Measurements from ENCODE around the gene TP53I11.

TP53I11 gene

GRCh38 chr11:44911029-44911814, 39.5 kb downstream of the TP53I11 start:
- peak; percentile 83 for DNase-seq

GRCh38 chr11:44910591-44910990, 40.1 kb downstream of the TP53I11 start:
- DNase-seq = no peak

- DNase-seq = no peak
Observed at GRCh38 chr11:44909557-44909956, 41.1 kb downstream of the TP53I11 start.

GRCh38 chr11:44906649-44907048, 44.0 kb downstream of the TP53I11 start:
- DNase-seq = no peak

DNA sequence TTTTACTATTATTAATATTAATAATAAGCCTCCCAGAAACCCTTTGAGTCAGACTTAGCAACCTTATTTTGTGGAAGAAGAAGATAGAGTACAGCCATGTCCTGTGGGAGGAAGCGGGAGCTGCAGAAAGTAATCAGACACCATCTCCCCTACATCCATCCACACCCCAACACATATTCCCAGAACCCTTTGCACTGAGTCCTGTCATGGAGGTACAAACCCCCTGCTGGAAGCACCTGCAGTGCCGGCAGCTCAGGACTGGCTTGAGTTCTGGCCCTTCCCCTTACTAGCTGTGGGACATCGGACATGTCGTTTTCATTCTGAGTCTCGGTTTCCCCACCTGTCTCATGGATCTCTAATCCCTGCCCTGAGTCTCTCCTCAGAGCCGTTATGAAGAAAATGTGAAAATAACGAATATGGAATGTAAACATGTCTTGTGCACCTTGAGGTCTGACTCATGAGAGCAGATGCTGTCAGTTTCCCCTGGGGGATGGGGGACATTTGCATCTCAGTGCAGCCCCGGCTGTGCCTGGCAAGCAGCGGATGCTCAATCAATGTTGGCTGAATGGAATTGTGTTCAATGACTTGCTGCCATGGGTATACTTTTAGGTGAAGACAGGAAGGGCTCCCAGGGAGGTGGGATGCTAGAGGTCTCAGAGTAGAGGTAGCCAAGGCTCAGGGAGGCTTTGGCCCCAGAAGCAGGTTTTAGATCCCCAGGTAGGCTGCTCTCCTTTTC, 45.4 kb downstream of the TP53I11 start:
- no peak for DNase-seq

- no peak for DNase-seq
Observed at GRCh38 chr11:44904261-44905020, 46.2 kb downstream of the TP53I11 start.

DNA sequence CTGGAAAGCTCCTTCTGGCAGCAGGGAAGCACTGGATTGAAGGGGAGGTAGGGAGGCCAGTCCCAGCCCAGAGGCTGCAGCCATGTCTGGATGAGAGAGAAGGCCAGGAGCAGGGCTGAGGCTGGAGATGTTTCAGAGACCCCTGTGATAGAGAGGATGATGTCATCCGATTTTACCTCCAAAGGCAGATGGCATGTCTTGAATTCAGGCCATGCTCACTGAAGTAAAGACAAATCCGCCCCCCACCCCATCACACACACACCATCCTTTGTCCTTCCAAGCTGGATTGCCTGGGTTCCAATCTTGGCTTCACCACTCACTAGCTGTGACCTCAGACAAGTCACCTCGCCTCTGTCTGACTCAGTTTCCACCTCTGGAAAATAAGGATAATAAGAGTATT, 47.2 kb downstream of the TP53I11 start:
- DNase-seq = no peak

DNA sequence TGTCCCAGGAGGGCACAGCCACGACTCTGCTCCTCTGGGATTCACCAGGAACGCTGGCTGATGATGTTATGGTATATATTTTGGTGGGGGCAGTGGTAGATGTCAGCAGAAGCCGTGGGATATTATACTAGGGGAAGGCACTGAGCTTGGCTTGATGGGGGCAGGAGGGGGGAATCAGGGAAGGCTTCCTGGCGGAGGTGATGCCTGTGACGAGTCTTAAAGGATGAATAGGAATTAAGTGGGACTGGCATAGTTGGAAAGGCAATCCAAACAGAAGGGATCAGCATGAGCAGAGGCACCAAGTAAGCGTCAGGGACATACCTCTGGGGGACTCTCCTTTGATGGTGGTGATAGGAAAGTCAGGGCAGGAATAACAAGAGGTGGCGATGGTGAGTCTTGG, 47.6 kb downstream of the TP53I11 start:
- no peak for DNase-seq

GRCh38 chr11:44901786-44902185, 48.9 kb downstream of the TP53I11 start:
- DNase-seq = no peak

GRCh38 chr11:44901120-44901633, 49.5 kb downstream of the TP53I11 start:
- DNase-seq = no peak

DNA sequence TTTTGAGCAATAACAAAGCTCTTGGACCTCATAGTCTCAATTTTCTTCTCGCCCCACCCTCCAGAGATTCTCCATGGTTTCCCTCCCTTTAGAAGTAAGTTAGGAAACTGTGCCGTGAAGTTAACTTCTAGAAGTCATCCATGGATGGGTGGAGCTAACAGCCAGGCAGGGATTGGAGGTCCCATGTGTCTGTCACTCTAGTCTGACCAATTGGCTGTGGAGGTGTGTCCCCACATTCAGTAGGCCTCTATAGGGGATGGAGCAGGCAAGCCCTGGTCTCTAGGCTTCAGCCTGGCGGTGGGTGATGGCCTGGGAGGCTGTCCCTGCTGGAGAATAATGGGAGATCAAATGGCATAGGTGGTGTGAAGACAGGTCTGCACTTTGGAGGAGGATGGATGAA, 50.7 kb downstream of the TP53I11 start:
- peak; percentile 49 for DNase-seq

DNA sequence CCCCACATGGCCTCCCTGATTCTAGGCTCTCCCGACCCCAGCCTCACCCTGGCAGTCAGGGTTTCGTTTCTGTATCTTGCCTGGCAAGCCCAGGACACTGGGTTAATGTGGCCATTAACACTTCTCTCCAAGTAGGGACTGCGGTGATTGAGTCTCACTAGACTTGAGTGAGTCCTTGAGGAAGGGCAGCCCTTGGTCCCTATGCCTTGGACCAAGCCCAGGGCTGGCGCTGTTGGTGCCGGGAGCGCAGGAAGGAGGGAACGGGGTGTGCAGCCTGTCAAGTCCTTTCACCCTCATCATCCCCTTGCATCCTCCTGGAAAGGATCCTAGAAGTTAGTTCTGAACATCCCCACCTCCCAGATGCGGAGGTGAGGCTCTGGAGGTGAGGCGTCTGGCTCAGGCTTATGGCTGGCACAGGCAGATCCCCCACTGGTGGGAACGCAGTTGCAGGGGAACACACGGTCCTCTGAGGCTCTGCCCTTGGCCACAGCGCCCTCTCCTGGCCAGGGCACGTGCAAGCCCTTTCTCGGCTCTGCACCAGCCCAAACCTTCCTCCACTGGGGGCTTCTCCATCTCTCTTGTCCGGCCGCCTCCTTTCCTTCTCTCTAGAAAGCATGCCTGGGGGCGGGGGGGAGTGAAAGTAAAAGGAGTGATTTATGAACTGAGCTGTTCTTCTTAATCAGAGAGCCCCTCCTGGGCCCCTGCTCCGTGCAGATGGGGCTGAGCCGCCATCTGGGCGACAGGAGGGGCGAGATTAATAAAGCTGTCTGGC, 56.7 kb downstream of the TP53I11 start:
- peak; percentile 55 for DNase-seq

DNA sequence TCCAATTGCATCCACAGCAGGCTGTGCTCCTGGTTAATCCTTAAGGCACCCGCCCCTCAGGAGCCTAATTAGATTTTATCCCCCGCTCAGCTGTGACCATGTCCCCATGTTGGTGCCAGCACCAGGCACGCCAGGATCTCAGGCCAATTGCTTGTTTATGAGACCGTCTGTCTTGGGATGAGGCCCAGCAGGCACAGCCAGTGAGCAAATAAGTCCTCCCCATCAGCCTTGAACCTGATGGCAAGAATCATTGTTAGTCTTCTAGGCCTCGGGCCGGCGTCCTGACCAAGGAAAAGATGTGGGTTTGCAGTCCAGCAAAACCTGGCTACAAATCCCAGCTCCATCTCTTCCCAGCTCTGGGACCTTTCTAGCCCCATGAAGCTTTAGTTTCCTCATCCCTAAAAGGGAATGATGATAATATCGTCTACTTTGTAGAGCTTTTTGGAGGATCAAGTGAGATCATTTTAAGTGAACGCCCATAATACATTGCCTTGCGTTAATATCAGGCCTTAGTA, 57.3 kb downstream of the TP53I11 start:
- DNase-seq = no peak

DNA sequence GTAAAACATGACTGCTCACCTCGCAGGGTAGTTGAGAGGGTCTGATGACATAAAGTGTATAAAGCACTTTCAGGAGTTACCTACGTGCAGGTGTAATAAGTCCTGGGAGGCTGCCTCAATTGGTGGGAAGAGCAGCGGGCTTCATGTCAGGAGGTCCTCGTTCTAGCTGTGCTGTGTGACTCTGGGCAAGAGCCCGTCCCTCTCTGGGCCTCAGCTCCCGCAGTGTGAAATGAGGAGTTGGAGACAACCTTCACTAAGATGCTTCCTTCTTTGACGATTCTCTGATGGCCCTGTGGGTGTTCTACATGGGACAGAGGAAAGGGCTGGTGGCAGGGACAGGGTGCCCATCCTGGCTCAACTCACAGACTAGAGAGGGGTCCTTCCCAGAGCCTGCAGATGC, 57.8 kb downstream of the TP53I11 start:
- no peak for DNase-seq

DNA sequence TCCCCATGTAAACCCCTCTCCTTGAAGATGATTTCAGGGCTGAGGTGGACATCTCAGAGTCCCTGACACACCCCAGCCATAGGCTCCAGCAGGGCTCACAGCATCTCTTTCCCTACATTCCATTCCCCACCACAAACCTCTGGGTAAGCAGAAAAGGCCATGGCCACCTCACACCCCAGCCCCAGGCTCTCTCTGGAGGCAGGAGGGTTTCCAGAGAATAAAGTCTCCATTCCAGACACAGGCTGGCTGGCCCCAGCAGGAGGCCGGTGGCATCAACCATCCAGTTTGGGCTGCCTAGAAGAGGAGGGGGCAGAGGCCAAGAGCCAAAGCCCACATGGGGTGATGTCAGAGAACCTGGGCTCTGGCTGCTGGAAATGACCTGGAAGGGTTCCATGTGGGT, 61.4 kb downstream of the TP53I11 start:
- DNase-seq = no peak

DNA sequence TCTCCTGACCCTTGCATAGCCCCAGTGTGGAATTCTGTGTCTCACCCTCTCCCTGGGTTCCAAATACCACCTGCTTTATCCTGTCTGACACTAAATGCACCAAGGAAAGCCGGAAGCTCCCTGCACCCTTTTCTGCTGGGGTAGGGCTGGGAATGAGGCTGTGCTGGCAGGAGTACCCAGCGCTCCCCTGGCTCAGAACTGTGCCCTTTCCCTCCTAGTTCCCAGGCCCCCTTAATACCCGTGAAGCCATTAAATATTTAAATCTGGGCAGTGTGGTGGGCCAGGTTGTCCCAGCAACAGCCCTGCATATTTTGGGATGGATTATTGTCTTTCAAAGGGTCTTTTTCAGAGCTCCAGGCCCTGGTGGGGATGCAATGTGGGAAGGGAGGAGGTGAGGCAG, 63.0 kb downstream of the TP53I11 start:
- no peak for DNase-seq

DNA sequence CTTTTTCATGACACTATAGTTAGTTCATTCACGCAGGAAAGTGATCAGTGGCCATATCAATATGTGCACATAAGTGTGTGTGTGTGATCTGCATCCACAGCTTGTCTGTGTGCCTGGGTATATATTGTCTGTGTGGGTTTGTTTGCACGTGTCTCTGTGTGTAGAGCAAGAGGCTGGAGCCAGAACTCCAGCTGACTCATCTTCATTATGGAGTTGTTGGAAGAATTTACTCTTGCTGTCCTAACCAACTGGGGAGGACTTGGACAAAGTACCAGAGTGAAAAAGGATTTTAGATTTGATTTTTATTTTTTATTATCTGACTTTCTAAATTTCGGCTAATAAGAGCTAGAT, 63.9 kb downstream of the TP53I11 start:
- DNase-seq = no peak

DNA sequence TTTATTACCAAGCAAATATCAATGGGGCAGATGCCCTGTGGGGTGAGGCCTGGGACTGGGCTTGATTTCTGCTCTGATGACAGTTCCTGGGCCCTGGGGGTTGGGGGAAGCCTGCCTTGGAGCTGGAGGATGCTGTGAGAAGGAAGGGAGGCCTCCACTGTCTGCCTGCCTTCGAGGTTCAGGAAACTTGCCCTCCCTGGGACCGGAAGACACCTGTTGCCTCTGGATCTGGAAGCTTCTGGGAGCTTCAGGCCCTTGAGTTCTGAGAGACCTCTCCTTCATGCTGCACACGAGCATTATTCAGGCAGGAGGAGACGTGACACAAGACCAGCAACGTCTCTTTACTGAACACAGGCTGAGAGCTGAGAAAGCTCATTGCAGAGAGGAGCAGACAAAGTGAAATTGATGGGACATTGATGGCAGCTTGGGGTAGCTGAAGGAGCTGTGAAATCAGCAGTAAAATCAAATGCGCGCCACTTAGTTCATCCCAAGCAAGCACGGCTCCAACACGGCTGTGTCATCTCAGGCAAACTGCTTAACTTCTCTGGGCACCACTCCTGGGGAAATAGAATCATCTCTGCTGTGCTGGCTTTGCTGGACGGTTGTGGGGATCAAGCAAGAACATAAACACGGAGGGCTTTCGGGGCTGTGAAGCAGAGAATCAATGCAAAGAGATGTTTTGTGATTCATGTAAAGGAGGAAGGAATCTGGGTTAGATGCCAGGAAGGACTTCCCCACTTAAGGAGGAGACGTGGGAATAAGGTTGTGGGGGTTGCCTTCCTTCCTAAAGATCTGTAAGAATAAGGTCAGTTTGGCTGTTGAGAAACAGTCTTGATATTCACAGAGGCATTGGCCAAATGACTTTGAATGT, 64.5 kb downstream of the TP53I11 start:
- DNase-seq = no peak

DNA sequence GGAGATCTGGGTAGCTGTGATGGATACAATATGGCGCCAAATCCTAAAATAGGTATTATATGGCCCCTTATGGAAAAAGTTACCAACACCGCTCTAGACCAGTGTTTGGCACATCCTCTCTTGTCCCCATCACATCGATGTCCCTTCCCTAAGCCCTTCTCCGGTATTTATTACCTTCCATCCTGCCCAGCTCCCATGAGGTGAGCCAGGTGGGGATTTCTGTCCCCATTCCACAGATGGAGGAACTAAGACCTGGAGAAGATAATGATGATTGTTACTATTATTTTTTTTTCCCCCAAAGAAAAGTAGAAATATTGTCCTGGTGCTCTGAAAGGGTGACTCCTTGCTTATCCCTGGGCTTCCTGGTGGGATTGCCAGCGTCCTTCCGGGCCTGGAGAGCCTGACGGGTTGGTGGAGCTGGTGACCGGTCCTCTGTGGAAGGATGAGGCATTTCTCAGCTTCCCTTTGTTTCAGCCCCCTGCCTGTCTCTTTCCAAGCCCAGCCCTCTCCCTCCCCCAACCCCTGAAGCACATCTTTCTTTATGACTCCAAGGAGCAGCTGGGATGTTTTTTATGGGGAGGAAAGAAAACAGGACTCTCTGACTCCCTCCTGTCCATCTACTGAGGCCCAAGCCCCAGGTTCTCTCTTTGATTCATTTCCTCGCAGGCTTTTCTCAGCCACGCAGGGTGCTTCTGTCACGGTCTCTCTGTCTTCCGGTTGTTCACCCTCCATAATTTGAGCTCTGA, 65.4 kb downstream of the TP53I11 start:
- DNase-seq = no peak

DNA sequence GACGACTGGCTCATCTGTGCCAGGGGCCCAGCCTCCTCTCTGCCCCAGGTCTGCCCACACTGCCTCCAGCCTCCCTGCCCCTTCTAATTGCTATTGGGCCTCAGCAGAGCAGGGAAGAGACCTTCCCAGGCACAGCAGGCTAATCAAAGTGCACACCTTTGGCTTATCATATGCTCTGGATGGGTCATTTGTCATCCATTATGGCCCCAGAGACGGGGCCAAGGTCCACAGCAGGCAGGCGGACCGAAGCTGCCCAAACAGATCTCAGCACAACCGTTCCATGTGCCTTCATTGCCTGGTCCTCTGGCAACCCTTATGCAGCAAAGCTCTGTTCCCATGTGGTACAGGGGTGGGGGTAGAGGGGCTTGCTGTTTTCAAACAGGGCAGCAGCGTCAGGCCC, 66.6 kb downstream of the TP53I11 start:
- DNase-seq = no peak

DNA sequence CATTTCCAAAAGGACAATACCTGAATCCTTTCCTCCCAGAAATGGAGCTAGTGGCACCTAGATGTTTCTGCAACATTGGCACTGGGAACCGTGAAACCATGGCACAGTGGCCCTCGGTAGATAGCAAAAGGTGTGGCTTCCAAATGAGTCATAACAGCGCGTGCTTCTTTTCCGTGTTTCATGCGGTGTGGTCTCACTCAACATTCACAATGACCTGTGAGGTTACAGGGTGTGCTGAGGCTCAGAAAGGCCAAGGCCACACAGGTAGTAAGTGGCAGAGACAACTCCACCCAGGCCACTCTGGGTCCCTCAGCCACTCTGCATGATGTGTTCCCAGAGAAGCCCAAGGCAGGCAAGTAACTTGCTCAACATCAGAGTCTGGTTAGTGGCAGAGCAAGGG, 67.4 kb downstream of the TP53I11 start:
- DNase-seq = no peak
